ENCODE measurements around the gene PHF19. TPM values are rescaled to one million over a fixed set of nuclear protein-coding genes. Genes with fewer than 3 reads are reported as not detected.
A peak's percentile ranks its signal among the peaks of the same experiment; 100 is the strongest.

Gene PHF19
- total and polyA plus RNA-seq, 5 experiments from 2014 or later = 6.3 to 144 (median 11.8) TPM

GRCh38 chr9:120899490-120900068 is 22.6 kb upstream of the PHF19 start:
- POLR2A ChIA-PET = interaction anchor here (1.1 to 45.2 kb wide), 5 partner anchors 10 to 30 kb away, joined by 4 to 1842 read pairs (median 102); partner anchors contain the start of genes PHF19 and TRAF1
- H3K27ac Mint-ChIP-seq = peak overlapping the region; percentile 65 to 99 (median 94)
- H3K4me3 Mint-ChIP-seq = peak overlapping the region in 1 of 10 donors; percentile 6
- H3K36me3 Mint-ChIP-seq = peaks cover 0 to 5% (median 0%) of the 10 kb centered on the region in 3 donors
- ATAC-seq = no peak
- no peaks in the 10 kb centered on the region for H3K27me3 Mint-ChIP-seq
- no peak for DNase-seq
- no peaks in the 10 kb centered on the region for H3K9me3 Mint-ChIP-seq
- H3K4me1 Mint-ChIP-seq = peaks cover 28 to 87% (median 69%) of the 10 kb centered on the region in 4 donors

GRCh38 chr9:120898396-120898795 is 21.4 kb upstream of the PHF19 start:
- Mint-ChIP-seq H3K4me3 (no peak overlapping the region), H3K4me1 (peaks cover 27 to 84% (median 64%) of the 10 kb centered on the region in 4 donors), H3K27ac (peak overlapping the region in 8 of 10 donors; percentile 46 to 95 (median 75)), H3K36me3 (peaks cover 0 to 2% (median 0%) of the 10 kb centered on the region in 3 donors), H3K27me3 (no peaks in the 10 kb centered on the region), H3K9me3 (no peaks in the 10 kb centered on the region)
- DNase-seq = no peak
- POLR2A ChIA-PET = interaction anchor here (3.6 to 45.2 kb wide), 4 partner anchors 8 to 26 kb away, joined by 12 to 1842 read pairs (median 135); partner anchors contain the start of gene TRAF1
- ATAC-seq = no peak

- H3K36me3 Mint-ChIP-seq = no peaks in the 10 kb centered on the region
- H3K9me3 Mint-ChIP-seq = peaks cover 0 to 8% (median 0%) of the 10 kb centered on the region in 9 donors
- ATAC-seq = no peak
- H3K4me1 Mint-ChIP-seq = peaks cover 31 to 86% (median 65%) of the 10 kb centered on the region in 4 donors
- no peak overlapping the region for H3K4me3 Mint-ChIP-seq
- POLR2A ChIA-PET = interaction anchor here (0.9 to 45.2 kb wide), 9 partner anchors 9 to 225 kb away, joined by 3 to 1842 read pairs (median 12); partner anchors contain the start of genes FBXW2, PHF19 and TRAF1
- peak overlapping the region in 6 of 10 donors; percentile 29 to 89 (median 66) for H3K27ac Mint-ChIP-seq
- DNase-seq = no peak
- H3K27me3 Mint-ChIP-seq = no peaks in the 10 kb centered on the region
Observed at GRCh38 chr9:120895951-120896350, 19.0 kb upstream of the PHF19 start.

GRCh38 chr9:120894321-120895148 is 17.5 kb upstream of the PHF19 start:
- POLR2A ChIA-PET = interaction anchor here (1.7 to 45.2 kb wide), 8 partner anchors 7 to 101 kb away, joined by 6 to 1842 read pairs (median 48); partner anchors contain the start of genes FBXW2, PHF19 and TRAF1
- H3K36me3 Mint-ChIP-seq = no peaks in the 10 kb centered on the region

GRCh38 chr9:120893611-120894307 is 16.8 kb upstream of the PHF19 start:
- POLR2A ChIA-PET = interaction anchor here (0.8 to 45.2 kb wide), 6 partner anchors 8 to 35 kb away, joined by 3 to 1842 read pairs (median 161); partner anchors contain the start of genes PHF19 and TRAF1
- Mint-ChIP-seq H3K4me1 (peaks cover 35 to 90% (median 74%) of the 10 kb centered on the region in 4 donors), H3K4me3 (peak overlapping the region in 8 of 10 donors; percentile 53 to 82 (median 74)), H3K27me3 (no peaks in the 10 kb centered on the region), H3K36me3 (no peaks in the 10 kb centered on the region), H3K9me3 (peaks cover 0 to 8% (median 0%) of the 10 kb centered on the region in 9 donors), H3K27ac (peak overlapping the region; percentile 90 to 99 (median 98))
- ATAC-seq (no peak), DNase-seq (no peak)

More at GRCh38 chr9:120894321-120895148, 17.5 kb upstream of the PHF19 start:
- Mint-ChIP-seq H3K4me3 (peak overlapping the region in 2 of 10 donors; percentile 2 to 6), H3K27ac (peak overlapping the region in 4 of 10 donors; percentile 43 to 98 (median 70)), H3K4me1 (peaks cover 34 to 86% (median 68%) of the 10 kb centered on the region in 4 donors), H3K27me3 (no peaks in the 10 kb centered on the region), H3K9me3 (peaks cover 0 to 8% (median 0%) of the 10 kb centered on the region in 9 donors)
- DNase-seq = peak in 1 of 10 donors; percentile 56
- ATAC-seq = no peak

GRCh38 chr9:120892748-120893610 is 16.0 kb upstream of the PHF19 start:
- Mint-ChIP-seq H3K36me3 (no peaks in the 10 kb centered on the region), H3K4me3 (peak overlapping the region in 9 of 10 donors; percentile 58 to 83 (median 77)), H3K9me3 (peaks cover 0 to 8% (median 0%) of the 10 kb centered on the region in 9 donors), H3K27me3 (no peaks in the 10 kb centered on the region), H3K4me1 (peaks cover 35 to 90% (median 76%) of the 10 kb centered on the region in 4 donors), H3K27ac (peak overlapping the region; percentile 90 to 99 (median 98))
- ATAC-seq = peak; percentile 29 to 61
- POLR2A ChIA-PET = interaction anchor here (0.7 to 45.2 kb wide), 9 partner anchors 8 to 228 kb away, joined by 3 to 1842 read pairs (median 25); partner anchors contain the start of genes FBXW2, PHF19 and TRAF1
- DNase-seq = peak in 7 of 10 donors; percentile 39 to 82 (median 54)

GRCh38 chr9:120891884-120892747 is 15.1 kb upstream of the PHF19 start:
- Mint-ChIP-seq H3K9me3 (peaks cover 0 to 8% (median 0%) of the 10 kb centered on the region in 9 donors), H3K4me1 (peaks cover 34 to 87% (median 73%) of the 10 kb centered on the region in 4 donors), H3K36me3 (no peaks in the 10 kb centered on the region), H3K27ac (peak overlapping the region; percentile 90 to 99 (median 98)), H3K4me3 (peak overlapping the region; percentile 58 to 83 (median 76)), H3K27me3 (no peaks in the 10 kb centered on the region)
- ATAC-seq = peak; percentile 35 to 54
- peak in 3 of 10 donors; percentile 50 to 62 (median 56) for DNase-seq
- POLR2A ChIA-PET = interaction anchor here (1.0 to 45.2 kb wide), 7 partner anchors 9 to 99 kb away, joined by 4 to 1842 read pairs (median 70); partner anchors contain the start of genes FBXW2, PHF19 and TRAF1

- Mint-ChIP-seq H3K27me3 (no peaks in the 10 kb centered on the region), H3K9me3 (peaks cover 0 to 8% (median 0%) of the 10 kb centered on the region in 9 donors), H3K36me3 (no peaks in the 10 kb centered on the region), H3K27ac (peak overlapping the region; percentile 90 to 99 (median 98)), H3K4me1 (peaks cover 29 to 82% (median 69%) of the 10 kb centered on the region in 4 donors), H3K4me3 (peak overlapping the region; percentile 58 to 83 (median 76))
- DNase-seq (peak in 7 of 10 donors; percentile 44 to 80 (median 51)), ATAC-seq (peak; percentile 44 to 61)
- POLR2A ChIA-PET = interaction anchor here (4.1 to 45.2 kb wide), 5 partner anchors 8 to 33 kb away, joined by 25 to 1842 read pairs (median 252); partner anchors contain the start of genes PHF19 and TRAF1
Observed at GRCh38 chr9:120891245-120891883, 14.4 kb upstream of the PHF19 start.

GRCh38 chr9:120890320-120891244 is 13.6 kb upstream of the PHF19 start:
- DNase-seq (peak in 7 of 10 donors; percentile 46 to 83 (median 75)), ATAC-seq (peak; percentile 45 to 73)
- Mint-ChIP-seq H3K36me3 (peaks cover 0 to 2% (median 0%) of the 10 kb centered on the region in 3 donors), H3K27ac (peak overlapping the region; percentile 90 to 99 (median 98)), H3K27me3 (no peaks in the 10 kb centered on the region), H3K9me3 (peaks cover 0 to 8% (median 0%) of the 10 kb centered on the region in 9 donors), H3K4me1 (peaks cover 34 to 85% (median 73%) of the 10 kb centered on the region in 4 donors), H3K4me3 (peak overlapping the region; percentile 65 to 83 (median 79))
- POLR2A ChIA-PET = interaction anchor here (0.6 to 45.2 kb wide), 9 partner anchors 7 to 321 kb away, joined by 3 to 1842 read pairs (median 25); partner anchors contain the start of genes FBXW2, PHF19, PSMD5 and TRAF1
